ENCODE results near the gene F12. TPM values are rescaled to one million over a fixed set of nuclear protein-coding genes. Genes with fewer than 3 reads are reported as not detected.

The F12 gene
- total RNA-seq, 4 donors from 2014 or later = 2.6 to 20.1 (median 5.6) TPM

GRCh38 chr5:177368869-177369644, 40.3 kb downstream of the F12 start:
- Histone ChIP-seq H3K36me3 (no peaks in the 10 kb centered on the region), H3K4me3 (no peak overlapping the region), H3K27me3 (no peaks in the 10 kb centered on the region), H3K4me1 (peaks cover 21 to 36% (median 27%) of the 10 kb centered on the region in 4 donors), H3K27ac (no peak overlapping the region), H3K9me3 (no peaks in the 10 kb centered on the region)
- in situ Hi-C loops (cut with MboI; ENCODE audit: low pct_ligation_motif_present in 1 of 4, low pct_unique_long_range_greater_than_20kb in 1 of 4, low sequenced_read_pairs in 3 of 4) = no loop called here
- 63% methylated on average over 5 of the region's 5 CpGs; no CpG with 5 or more reads in 1 of the 2 donors for WGBS, 2 donors (ENCODE audit: low coverage in 1 of 2)
- DNase-seq = no peak
- TF ChIP-seq CTCF (IDR thresholded peaks at IDR 0.05) (peak; percentile 55 to 67 (median 63)), POLR2AphosphoS5 (IDR thresholded peaks at IDR 0.05) (no peak), POLR2A (IDR thresholded peaks at IDR 0.05) (no peak)
- intact Hi-C loops (cut with DNase I; ENCODE audit: low total_unique reads) = no loop called here

- 86 to 90% methylated on average over 2 to 29 of the region's 29 CpGs for WGBS, 2 donors (ENCODE audit: low coverage in 1 of 2)
- Histone ChIP-seq H3K27me3 (no peaks in the 10 kb centered on the region), H3K36me3 (no peaks in the 10 kb centered on the region), H3K4me1 (peaks cover 21 to 44% (median 32%) of the 10 kb centered on the region in 4 donors), H3K27ac (peak overlapping the region in 1 of 4 donors; percentile 92), H3K4me3 (no peak overlapping the region), H3K9me3 (no peaks in the 10 kb centered on the region)
- no peak for DNase-seq
- TF ChIP-seq CTCF (IDR thresholded peaks at IDR 0.05) = no peak
- no peak for TF ChIP-seq POLR2A (IDR thresholded peaks at IDR 0.05)
- TF ChIP-seq POLR2AphosphoS5 (IDR thresholded peaks at IDR 0.05) = no peak
- TF ChIP-seq EP300 (IDR thresholded peaks at IDR 0.05; ENCODE audit: low read depth) = no peak
- intact Hi-C loops (cut with DNase I; ENCODE audit: low total_unique reads) (no loop called here), in situ Hi-C loops (cut with MboI; ENCODE audit: low pct_ligation_motif_present in 1 of 4, low pct_unique_long_range_greater_than_20kb in 1 of 4, low sequenced_read_pairs in 3 of 4) (no loop called here)
These were observed 41.1 kb downstream of the F12 start for GRCh38 chr5:177367981-177368868.

- Histone ChIP-seq H3K36me3 (no peaks in the 10 kb centered on the region), H3K27me3 (no peaks in the 10 kb centered on the region), H3K27ac (peak overlapping the region; percentile 79 to 92 (median 86)), H3K4me1 (peaks cover 26 to 52% (median 38%) of the 10 kb centered on the region in 4 donors), H3K4me3 (peak overlapping the region; percentile 25 to 36 (median 28)), H3K9me3 (no peaks in the 10 kb centered on the region)
- in situ Hi-C loops (cut with MboI; ENCODE audit: low pct_ligation_motif_present in 1 of 4, low pct_unique_long_range_greater_than_20kb in 1 of 4, low sequenced_read_pairs in 3 of 4) = no loop called here
- no peak for DNase-seq
- intact Hi-C loops (cut with DNase I; ENCODE audit: low total_unique reads) = no loop called here
- 56% methylated on average over 45 of the region's 46 CpGs; no CpG with 5 or more reads in 1 of the 2 donors for WGBS, 2 donors (ENCODE audit: low coverage in 1 of 2)
- no peak for TF ChIP-seq EP300 (IDR thresholded peaks at IDR 0.05; ENCODE audit: low read depth)
These were observed 42.0 kb downstream of the F12 start for GRCh38 chr5:177367323-177367848.

- peak overlapping the region; percentile 79 to 92 (median 86) for H3K27ac ChIP-seq
- H3K27me3 ChIP-seq = no peaks in the 10 kb centered on the region
- TF ChIP-seq POLR2A (IDR thresholded peaks at IDR 0.05) = no peak
- peak in 1 of 3 donors; percentile 20 for TF ChIP-seq POLR2AphosphoS5 (IDR thresholded peaks at IDR 0.05)
- peak; percentile 3 for TF ChIP-seq EP300 (IDR thresholded peaks at IDR 0.05; ENCODE audit: low read depth)
- TF ChIP-seq CTCF (IDR thresholded peaks at IDR 0.05) = no peak
- no peaks in the 10 kb centered on the region for H3K36me3 ChIP-seq
- intact Hi-C loops (cut with DNase I; ENCODE audit: low total_unique reads) = no loop called here
- in situ Hi-C loops (cut with MboI; ENCODE audit: low pct_ligation_motif_present in 1 of 4, low pct_unique_long_range_greater_than_20kb in 1 of 4, low sequenced_read_pairs in 3 of 4) = no loop called here
- DNase-seq = peak; percentile 88
- H3K9me3 ChIP-seq = no peaks in the 10 kb centered on the region
- peaks cover 24 to 54% (median 40%) of the 10 kb centered on the region in 4 donors for H3K4me1 ChIP-seq
- WGBS, 2 donors (ENCODE audit: low coverage in 1 of 2) = 38 to 56% methylated on average over 11 to 36 of the region's 36 CpGs
- peak overlapping the region; percentile 25 to 36 (median 28) for H3K4me3 ChIP-seq
These were observed 42.6 kb downstream of the F12 start for GRCh38 chr5:177366528-177367322.

Measured in transverse colon (tissue), 4 donors.